Measurements from ENCODE around the gene RIN3.

- TF ChIP-seq POLR2A (IDR thresholded peaks at IDR 0.05), result no peak
- TF ChIP-seq, protein P1, sequence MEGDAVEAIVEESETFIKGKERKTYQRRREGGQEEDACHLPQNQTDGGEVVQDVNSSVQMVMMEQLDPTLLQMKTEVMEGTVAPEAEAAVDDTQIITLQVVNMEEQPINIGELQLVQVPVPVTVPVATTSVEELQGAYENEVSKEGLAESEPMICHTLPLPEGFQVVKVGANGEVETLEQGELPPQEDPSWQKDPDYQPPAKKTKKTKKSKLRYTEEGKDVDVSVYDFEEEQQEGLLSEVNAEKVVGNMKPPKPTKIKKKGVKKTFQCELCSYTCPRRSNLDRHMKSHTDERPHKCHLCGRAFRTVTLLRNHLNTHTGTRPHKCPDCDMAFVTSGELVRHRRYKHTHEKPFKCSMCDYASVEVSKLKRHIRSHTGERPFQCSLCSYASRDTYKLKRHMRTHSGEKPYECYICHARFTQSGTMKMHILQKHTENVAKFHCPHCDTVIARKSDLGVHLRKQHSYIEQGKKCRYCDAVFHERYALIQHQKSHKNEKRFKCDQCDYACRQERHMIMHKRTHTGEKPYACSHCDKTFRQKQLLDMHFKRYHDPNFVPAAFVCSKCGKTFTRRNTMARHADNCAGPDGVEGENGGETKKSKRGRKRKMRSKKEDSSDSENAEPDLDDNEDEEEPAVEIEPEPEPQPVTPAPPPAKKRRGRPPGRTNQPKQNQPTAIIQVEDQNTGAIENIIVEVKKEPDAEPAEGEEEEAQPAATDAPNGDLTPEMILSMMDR (IDR thresholded peaks at IDR 0.05), result no peak
These were observed 4.2 kb downstream of the RIN3 start for GRCh38 chr14:92517761-92518160.

Data from adrenal gland (tissue), 5 donors.